ENCODE results near the gene COL28A1.
A peak's percentile ranks its signal among the peaks of the same experiment; 100 is the strongest.

Gene COL28A1

GRCh38 chr7:7568553-7568952, 32.9 kb upstream of the COL28A1 start:
- H3K79me2 ChIP-seq (ENCODE audit: insufficient read depth, low read depth), result peaks cover 19% of the 10 kb centered on the region; the same call in 1 of the 2 replicates
- H3K4me2 ChIP-seq, result peak overlapping the region; percentile 83; the same call in 1 of the 2 replicates
- no peak overlapping the region for H2AFZ ChIP-seq (ENCODE audit: low read depth)
- H3K27ac ChIP-seq, result no peak overlapping the region
- no peak overlapping the region for H3K9ac ChIP-seq
- no peak for TF ChIP-seq CTCF (conservative IDR thresholded peaks at IDR 0.05; ENCODE audit: low read depth, low read length)
- H4K20me1 ChIP-seq (ENCODE audit: insufficient read depth), result no peaks in the 10 kb centered on the region
- peaks cover 30% of the 10 kb centered on the region for H3K4me1 ChIP-seq (ENCODE audit: low read depth, poor library complexity, severe bottlenecking)
- H3K36me3 ChIP-seq (ENCODE audit: insufficient read depth), result no peaks in the 10 kb centered on the region
- H3K27me3 ChIP-seq (ENCODE audit: insufficient read depth, low read depth), result no peaks in the 10 kb centered on the region
- no peak overlapping the region for H3K4me3 ChIP-seq (IDR thresholded peaks at IDR 0.05; ENCODE audit: insufficient read depth, low read depth, low read length)

GRCh38 chr7:7567898-7568531, 32.3 kb upstream of the COL28A1 start:
- Histone ChIP-seq H3K4me3 (IDR thresholded peaks at IDR 0.05; ENCODE audit: insufficient read depth, low read depth, low read length) (no peak overlapping the region), H3K27me3 (ENCODE audit: insufficient read depth, low read depth) (no peaks in the 10 kb centered on the region), H3K36me3 (ENCODE audit: insufficient read depth) (no peaks in the 10 kb centered on the region), H3K4me2 (peak overlapping the region; percentile 83), H2AFZ (ENCODE audit: low read depth) (peak overlapping the region; percentile 85; the same call in 1 of the 2 replicates), H3K79me2 (ENCODE audit: insufficient read depth, low read depth) (peaks cover 19% of the 10 kb centered on the region; the same call in 1 of the 2 replicates), H3K27ac (peak overlapping the region; percentile 67; the same call in 1 of the 2 replicates), H4K20me1 (ENCODE audit: insufficient read depth) (no peaks in the 10 kb centered on the region), H3K4me1 (ENCODE audit: low read depth, poor library complexity, severe bottlenecking) (peaks cover 27% of the 10 kb centered on the region), H3K9ac (peak overlapping the region; percentile 84; the same call in 1 of the 2 replicates)
- TF ChIP-seq CTCF (conservative IDR thresholded peaks at IDR 0.05; ENCODE audit: low read depth, low read length), result no peak

GRCh38 chr7:7566651-7567611, 31.3 kb upstream of the COL28A1 start, which contains the start of gene MIOS:
Gene MIOS (plus strand): TSS chr7:7566884. CDS start chr7:7572476, 5,592 bp downstream.
- H2AFZ ChIP-seq (ENCODE audit: low read depth), result peak within 1 kb of the TSS; percentile 85
- H3K4me1 ChIP-seq (ENCODE audit: low read depth, poor library complexity, severe bottlenecking), result peaks cover 18% of the 10 kb centered on the region
- peak within 1 kb of the TSS; percentile 67 for H3K27ac ChIP-seq
- H3K27me3 ChIP-seq (ENCODE audit: insufficient read depth, low read depth), result no peaks in the 10 kb centered on the region
- no peak for TF ChIP-seq CTCF (conservative IDR thresholded peaks at IDR 0.05; ENCODE audit: low read depth, low read length)
- no peak within 1 kb of the TSS for H3K4me3 ChIP-seq (IDR thresholded peaks at IDR 0.05; ENCODE audit: insufficient read depth, low read depth, low read length)
- no peaks in the 10 kb centered on the region for H3K36me3 ChIP-seq (ENCODE audit: insufficient read depth)
- peak within 1 kb of the TSS; percentile 84 for H3K9ac ChIP-seq
- H4K20me1 ChIP-seq (ENCODE audit: insufficient read depth), result no peaks in the 10 kb centered on the region
- peak within 1 kb of the TSS; percentile 83 for H3K4me2 ChIP-seq
- peaks cover 19% of the 10 kb centered on the region; the same call in 1 of the 2 replicates for H3K79me2 ChIP-seq (ENCODE audit: insufficient read depth, low read depth)

GRCh38 chr7:7565746-7566650, 30.3 kb upstream of the COL28A1 start:
- H3K27ac ChIP-seq, result peak overlapping the region; percentile 67

More at GRCh38 chr7:7565746-7566650, 30.3 kb upstream of the COL28A1 start:
- Histone ChIP-seq H3K79me2 (ENCODE audit: insufficient read depth, low read depth) (peaks cover 19% of the 10 kb centered on the region; the same call in 1 of the 2 replicates), H3K4me1 (ENCODE audit: low read depth, poor library complexity, severe bottlenecking) (peaks cover 18% of the 10 kb centered on the region), H3K4me3 (IDR thresholded peaks at IDR 0.05; ENCODE audit: insufficient read depth, low read depth, low read length) (no peak overlapping the region), H3K9ac (peak overlapping the region; percentile 84), H4K20me1 (ENCODE audit: insufficient read depth) (no peaks in the 10 kb centered on the region), H3K36me3 (ENCODE audit: insufficient read depth) (no peaks in the 10 kb centered on the region), H3K4me2 (peak overlapping the region; percentile 66), H2AFZ (ENCODE audit: low read depth) (peak overlapping the region; percentile 85), H3K27me3 (ENCODE audit: insufficient read depth, low read depth) (no peaks in the 10 kb centered on the region)
- no peak for TF ChIP-seq CTCF (conservative IDR thresholded peaks at IDR 0.05; ENCODE audit: low read depth, low read length)
